Measurements from ENCODE around the gene EFR3B. TPM values are rescaled to one million over a fixed set of nuclear protein-coding genes. Genes with fewer than 3 reads are reported as not detected.
A peak's percentile ranks its signal among the peaks of the same experiment; 100 is the strongest.
"Not testable (repeated sequence)": the region's sequence is repeated elsewhere in the genome, so short reads cannot be mapped to it uniquely, and the experiment has no call there.

EFR3B gene
- total and polyA plus RNA-seq, 5 donors from 2014 or later: 0.05 to 0.15 (median 0.08) TPM; not detected in 1

DNA sequence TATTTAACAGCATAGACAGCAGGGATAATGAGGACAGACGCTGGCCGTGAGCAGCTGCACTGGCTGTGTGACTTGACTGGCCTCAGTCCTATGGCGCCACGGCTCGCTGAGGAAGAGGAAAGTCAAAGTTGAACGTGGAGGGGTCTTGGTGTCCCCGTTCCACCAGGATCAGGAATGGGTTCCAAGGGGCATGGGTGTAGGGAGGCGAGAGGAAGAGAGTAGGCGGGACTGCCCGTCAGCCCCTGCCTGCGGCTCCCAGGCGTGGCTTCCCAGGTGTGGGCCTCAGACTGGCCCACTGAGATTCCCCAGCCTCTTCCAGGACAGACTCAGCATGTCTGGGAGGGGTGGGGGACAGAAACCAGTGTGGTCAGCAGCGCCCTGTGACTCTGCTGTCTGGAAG, 75.1 kb downstream of the EFR3B start:
- no peaks in the 10 kb centered on the region for H3K9me3 ChIP-seq (ENCODE audit: control insufficient read depth in 2 of 2, low read length in 2 of 2)
- Mint-ChIP-seq H3K36me3 (no peaks in the 10 kb centered on the region), H3K4me1 (no peaks in the 10 kb centered on the region), H3K27me3 (peaks cover 10% of the 10 kb centered on the region), H3K27ac (no peak overlapping the region), H3K4me3 (no peak overlapping the region), H3K9me3 (peaks cover 0 to 2% (median 0%) of the 10 kb centered on the region in 7 donors)
- no peak overlapping the region for H3K27ac ChIP-seq (ENCODE audit: insufficient read depth, low read length, poor library complexity, severe bottlenecking)
- H3K4me3 ChIP-seq (ENCODE audit: low read depth, low read length): no peak overlapping the region
- DNase-seq (no peak), ATAC-seq (ENCODE audit: low read depth in 2 of 2) (no peak)
- H3K36me3 ChIP-seq (ENCODE audit: control insufficient read depth, insufficient read depth, low read length): no peaks in the 10 kb centered on the region
- no peaks in the 10 kb centered on the region for H3K27me3 ChIP-seq (ENCODE audit: control insufficient read depth, insufficient read depth, low read length)
- H3K4me1 ChIP-seq (ENCODE audit: control insufficient read depth, insufficient read depth, low read length, poor library complexity, severe bottlenecking): no peaks in the 10 kb centered on the region

- H3K36me3 ChIP-seq (ENCODE audit: control insufficient read depth, insufficient read depth, low read length): no peaks in the 10 kb centered on the region
- H3K27me3 Mint-ChIP-seq: peaks cover 15% of the 10 kb centered on the region
- H3K9me3 ChIP-seq (ENCODE audit: control insufficient read depth in 2 of 2, low read length in 2 of 2): no peaks in the 10 kb centered on the region
- no peak overlapping the region for H3K4me3 Mint-ChIP-seq
- no peaks in the 10 kb centered on the region for H3K27me3 ChIP-seq (ENCODE audit: control insufficient read depth, insufficient read depth, low read length)
- no peaks in the 10 kb centered on the region for H3K4me1 ChIP-seq (ENCODE audit: control insufficient read depth, insufficient read depth, low read length, poor library complexity, severe bottlenecking)
- peaks cover 0 to 2% (median 0%) of the 10 kb centered on the region in 7 donors for H3K9me3 Mint-ChIP-seq
- H3K4me1 Mint-ChIP-seq: peaks cover 0 to 2% (median 0%) of the 10 kb centered on the region in 4 donors
- H3K36me3 Mint-ChIP-seq: no peaks in the 10 kb centered on the region
- no peak for DNase-seq
- no peak overlapping the region for H3K27ac ChIP-seq (ENCODE audit: insufficient read depth, low read length, poor library complexity, severe bottlenecking)
- H3K27ac Mint-ChIP-seq: no peak overlapping the region
- no peak for ATAC-seq (ENCODE audit: low read depth in 2 of 2)
- no peak overlapping the region for H3K4me3 ChIP-seq (ENCODE audit: low read depth, low read length)
Observed at GRCh38 chr2:25119263-25119662, 77.4 kb downstream of the EFR3B start.

DNA sequence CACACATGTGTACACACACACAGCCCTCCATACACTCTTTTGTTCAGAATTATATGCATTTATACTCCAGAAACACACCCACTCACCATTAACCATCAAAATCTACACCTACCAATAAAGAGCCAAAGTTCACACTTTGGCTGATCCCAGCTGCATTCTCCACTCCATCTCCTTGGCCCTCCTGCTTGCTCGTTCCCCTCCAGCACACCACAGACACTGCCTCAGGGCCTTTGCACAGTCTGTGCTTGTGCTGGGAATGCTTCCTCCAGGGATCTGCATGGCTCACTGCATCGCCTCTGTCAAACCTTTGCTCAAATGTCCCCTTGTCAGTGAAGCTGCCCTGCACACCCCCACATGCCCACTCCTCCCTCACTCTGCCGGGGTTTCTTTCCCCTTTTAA, 80.5 kb downstream of the EFR3B start:
- peaks cover 0 to 2% (median 0%) of the 10 kb centered on the region in 4 donors for H3K4me1 Mint-ChIP-seq
- H3K36me3 Mint-ChIP-seq: no peaks in the 10 kb centered on the region
- ATAC-seq (ENCODE audit: low read depth in 2 of 2) (no peak), DNase-seq (no peak)
- Histone ChIP-seq H3K9me3 (ENCODE audit: control insufficient read depth in 2 of 2, low read length in 2 of 2) (no peaks in the 10 kb centered on the region), H3K4me3 (ENCODE audit: low read depth, low read length) (no peak overlapping the region), H3K27me3 (ENCODE audit: control insufficient read depth, insufficient read depth, low read length) (no peaks in the 10 kb centered on the region), H3K27ac (ENCODE audit: insufficient read depth, low read length, poor library complexity, severe bottlenecking) (no peak overlapping the region), H3K4me1 (ENCODE audit: control insufficient read depth, insufficient read depth, low read length, poor library complexity, severe bottlenecking) (no peaks in the 10 kb centered on the region), H3K36me3 (ENCODE audit: control insufficient read depth, insufficient read depth, low read length) (no peaks in the 10 kb centered on the region)
- peaks cover 8% of the 10 kb centered on the region for H3K27me3 Mint-ChIP-seq
- peak overlapping the region in 1 of 3 donors; percentile 50 for H3K27ac Mint-ChIP-seq
- H3K4me3 Mint-ChIP-seq: peak overlapping the region in 1 of 4 donors; percentile 3
- peaks cover 0 to 2% (median 0%) of the 10 kb centered on the region in 7 donors for H3K9me3 Mint-ChIP-seq

- Histone ChIP-seq H3K27me3 (ENCODE audit: control insufficient read depth, insufficient read depth, low read length) (no peaks in the 10 kb centered on the region), H3K4me3 (ENCODE audit: low read depth, low read length) (no peak overlapping the region), H3K4me1 (ENCODE audit: control insufficient read depth, insufficient read depth, low read length, poor library complexity, severe bottlenecking) (no peaks in the 10 kb centered on the region), H3K36me3 (ENCODE audit: control insufficient read depth, insufficient read depth, low read length) (no peaks in the 10 kb centered on the region), H3K9me3 (ENCODE audit: control insufficient read depth in 2 of 2, low read length in 2 of 2) (no peaks in the 10 kb centered on the region), H3K27ac (ENCODE audit: insufficient read depth, low read length, poor library complexity, severe bottlenecking) (no peak overlapping the region)
- peaks cover 0 to 3% (median under 1%) of the 10 kb centered on the region in 4 donors for H3K4me1 Mint-ChIP-seq
- ATAC-seq (ENCODE audit: low read depth in 2 of 2): no peak
- peaks cover 0 to 2% (median 0%) of the 10 kb centered on the region in 7 donors for H3K9me3 Mint-ChIP-seq
- H3K27me3 Mint-ChIP-seq: peaks cover 8% of the 10 kb centered on the region
- no peaks in the 10 kb centered on the region for H3K36me3 Mint-ChIP-seq
- H3K27ac Mint-ChIP-seq: no peak overlapping the region
- H3K4me3 Mint-ChIP-seq: no peak overlapping the region
- no peak for DNase-seq
Observed at GRCh38 chr2:25123682-25124081, 81.8 kb downstream of the EFR3B start.

DNA sequence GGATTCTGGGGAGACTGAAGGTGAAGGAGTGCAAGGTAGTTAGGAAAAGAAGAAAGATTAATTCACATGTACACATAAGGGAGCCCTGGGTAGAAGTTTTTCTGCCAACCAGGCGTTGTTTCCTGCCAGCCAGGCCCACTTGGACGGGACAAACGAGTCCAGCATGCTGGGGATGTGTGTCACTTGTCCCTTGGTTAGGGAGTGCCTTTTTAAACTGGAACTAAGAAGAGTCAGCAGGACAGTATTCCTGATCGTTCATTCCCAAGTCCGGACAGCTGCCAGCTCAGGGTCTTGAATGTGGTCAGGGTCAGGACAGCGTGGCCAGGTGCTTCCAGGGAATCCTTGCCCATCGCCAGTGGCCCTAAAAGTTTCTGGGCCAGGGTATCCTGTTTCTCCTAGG, 83.3 kb downstream of the EFR3B start:
- no peak for ATAC-seq (ENCODE audit: low read depth in 2 of 2)
- Mint-ChIP-seq H3K4me3 (no peak overlapping the region), H3K27me3 (peaks cover 20% of the 10 kb centered on the region), H3K36me3 (no peaks in the 10 kb centered on the region), H3K27ac (no peak overlapping the region), H3K9me3 (peaks cover 0 to 2% (median 0%) of the 10 kb centered on the region in 7 donors), H3K4me1 (peaks cover 0 to 9% (median 4%) of the 10 kb centered on the region in 4 donors)
- Histone ChIP-seq H3K9me3 (ENCODE audit: control insufficient read depth in 2 of 2, low read length in 2 of 2) (no peaks in the 10 kb centered on the region), H3K27ac (ENCODE audit: insufficient read depth, low read length, poor library complexity, severe bottlenecking) (no peak overlapping the region), H3K4me3 (ENCODE audit: low read depth, low read length) (no peak overlapping the region), H3K36me3 (ENCODE audit: control insufficient read depth, insufficient read depth, low read length) (no peaks in the 10 kb centered on the region), H3K27me3 (ENCODE audit: control insufficient read depth, insufficient read depth, low read length) (peaks cover 2% of the 10 kb centered on the region), H3K4me1 (ENCODE audit: control insufficient read depth, insufficient read depth, low read length, poor library complexity, severe bottlenecking) (peaks cover 3% of the 10 kb centered on the region)
- no peak for DNase-seq

GRCh38 chr2:25125976-25126375, 84.1 kb downstream of the EFR3B start:
- H3K4me3 ChIP-seq (ENCODE audit: low read depth, low read length): no peak overlapping the region
- no peaks in the 10 kb centered on the region for H3K36me3 ChIP-seq (ENCODE audit: control insufficient read depth, insufficient read depth, low read length)
- peaks cover 28% of the 10 kb centered on the region for H3K27me3 Mint-ChIP-seq
- H3K9me3 ChIP-seq (ENCODE audit: control insufficient read depth in 2 of 2, low read length in 2 of 2): no peaks in the 10 kb centered on the region
- peaks cover 3% of the 10 kb centered on the region for H3K4me1 ChIP-seq (ENCODE audit: control insufficient read depth, insufficient read depth, low read length, poor library complexity, severe bottlenecking)
- H3K27me3 ChIP-seq (ENCODE audit: control insufficient read depth, insufficient read depth, low read length): peaks cover 5% of the 10 kb centered on the region
- H3K4me1 Mint-ChIP-seq: peaks cover 0 to 11% (median 4%) of the 10 kb centered on the region in 4 donors
- no peaks in the 10 kb centered on the region for H3K36me3 Mint-ChIP-seq
- H3K27ac ChIP-seq (ENCODE audit: insufficient read depth, low read length, poor library complexity, severe bottlenecking): no peak overlapping the region
- peaks cover 0 to 2% (median 0%) of the 10 kb centered on the region in 7 donors for H3K9me3 Mint-ChIP-seq
- H3K4me3 Mint-ChIP-seq: no peak overlapping the region
- H3K27ac Mint-ChIP-seq: no peak overlapping the region
- DNase-seq: no peak
- ATAC-seq (ENCODE audit: low read depth in 2 of 2): no peak

GRCh38 chr2:25127071-25127470, 85.2 kb downstream of the EFR3B start:
- not testable (repeated sequence) for H3K4me3 Mint-ChIP-seq; H3K9me3 Mint-ChIP-seq; H3K27ac ChIP-seq (ENCODE audit: insufficient read depth, low read length, poor library complexity, severe bottlenecking); H3K27me3 ChIP-seq (ENCODE audit: control insufficient read depth, insufficient read depth, low read length); H3K36me3 Mint-ChIP-seq; DNase-seq; H3K27ac Mint-ChIP-seq; H3K36me3 ChIP-seq (ENCODE audit: control insufficient read depth, insufficient read depth, low read length); H3K4me3 ChIP-seq (ENCODE audit: low read depth, low read length); H3K9me3 ChIP-seq (ENCODE audit: control insufficient read depth in 2 of 2, low read length in 2 of 2); ATAC-seq (ENCODE audit: low read depth in 2 of 2)
- Mint-ChIP-seq H3K27me3 (peaks cover 38% of the 10 kb centered on the region), H3K4me1 (peaks cover 0 to 18% (median 4%) of the 10 kb centered on the region in 4 donors)
- peaks cover 12% of the 10 kb centered on the region for H3K4me1 ChIP-seq (ENCODE audit: control insufficient read depth, insufficient read depth, low read length, poor library complexity, severe bottlenecking)

- Mint-ChIP-seq H3K4me3 (no peak overlapping the region), H3K36me3 (no peaks in the 10 kb centered on the region), H3K4me1 (peaks cover 0 to 20% (median 4%) of the 10 kb centered on the region in 4 donors), H3K27me3 (peaks cover 39% of the 10 kb centered on the region), H3K27ac (no peak overlapping the region), H3K9me3 (peaks cover 0 to 1% (median 0%) of the 10 kb centered on the region in 7 donors)
- H3K36me3 ChIP-seq (ENCODE audit: control insufficient read depth, insufficient read depth, low read length): no peaks in the 10 kb centered on the region
- H3K27me3 ChIP-seq (ENCODE audit: control insufficient read depth, insufficient read depth, low read length): peaks cover 10% of the 10 kb centered on the region
- H3K4me3 ChIP-seq (ENCODE audit: low read depth, low read length): no peak overlapping the region
- no peak for DNase-seq
- no peak overlapping the region for H3K27ac ChIP-seq (ENCODE audit: insufficient read depth, low read length, poor library complexity, severe bottlenecking)
- ATAC-seq (ENCODE audit: low read depth in 2 of 2): no peak
- no peaks in the 10 kb centered on the region for H3K9me3 ChIP-seq (ENCODE audit: control insufficient read depth in 2 of 2, low read length in 2 of 2)
- H3K4me1 ChIP-seq (ENCODE audit: control insufficient read depth, insufficient read depth, low read length, poor library complexity, severe bottlenecking): peaks cover 13% of the 10 kb centered on the region
Observed at GRCh38 chr2:25127646-25128045, 85.8 kb downstream of the EFR3B start.

Measured in CD4-positive, CD25-positive, alpha-beta regulatory T cell (primary cell).